Left renal cortex interstitium (tissue), 4 donors: ENCODE measurements around the gene TPO. TPM values are rescaled to one million over a fixed set of nuclear protein-coding genes. Genes with fewer than 3 reads are reported as not detected.
"Not testable (repeated sequence)": the region's sequence is repeated elsewhere in the genome, so short reads cannot be mapped to it uniquely, and the experiment has no call there.

ENCODE experiments used
- DNase-seq, 4 donors: peaks; one replicate each; pipeline ENCODE4 v3.0.0-alpha.2; 2013; ENCODE audit warnings: low read depth in 4 of 4, low spot score in 2 of 4, missing footprints in 1 of 4
- polyA plus RNA-seq, 4 donors: library from polyadenylated mRNA; unstranded; fragments of 120-200 nt; gene quantifications; one replicate each; pipeline ENCODE4 v1.2.1, GENCODE V29; 2013; ENCODE audit not compliant: insufficient read length in 4 of 4

The TPO gene
- polyA plus RNA-seq, 4 donors: 0.08 to 0.34 (median 0.11) TPM

DNA sequence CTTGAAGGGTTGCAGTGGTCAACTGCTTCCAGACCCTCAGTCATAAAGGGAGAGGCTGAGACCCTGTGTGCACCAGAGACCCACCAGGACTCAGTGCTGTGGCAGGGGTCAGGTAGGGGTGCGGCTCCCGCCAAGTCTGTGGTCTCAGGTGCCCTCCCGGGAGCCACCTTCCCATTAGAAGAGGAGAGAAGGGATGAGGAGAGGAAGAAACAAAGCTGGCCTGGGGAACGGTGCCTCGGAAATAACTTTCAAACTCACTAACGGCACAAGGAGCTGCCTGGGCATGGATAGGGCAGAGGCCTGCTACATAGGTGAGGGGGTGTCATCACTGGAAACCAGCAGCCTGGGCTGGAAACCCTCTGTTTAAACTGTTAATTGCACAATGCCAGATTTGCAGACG lies 84.9 kb downstream of the TPO start:
- no peak for DNase-seq

- no peak for DNase-seq
Observed at GRCh38 chr2:1499033-1499795, 86.0 kb downstream of the TPO start.

DNA sequence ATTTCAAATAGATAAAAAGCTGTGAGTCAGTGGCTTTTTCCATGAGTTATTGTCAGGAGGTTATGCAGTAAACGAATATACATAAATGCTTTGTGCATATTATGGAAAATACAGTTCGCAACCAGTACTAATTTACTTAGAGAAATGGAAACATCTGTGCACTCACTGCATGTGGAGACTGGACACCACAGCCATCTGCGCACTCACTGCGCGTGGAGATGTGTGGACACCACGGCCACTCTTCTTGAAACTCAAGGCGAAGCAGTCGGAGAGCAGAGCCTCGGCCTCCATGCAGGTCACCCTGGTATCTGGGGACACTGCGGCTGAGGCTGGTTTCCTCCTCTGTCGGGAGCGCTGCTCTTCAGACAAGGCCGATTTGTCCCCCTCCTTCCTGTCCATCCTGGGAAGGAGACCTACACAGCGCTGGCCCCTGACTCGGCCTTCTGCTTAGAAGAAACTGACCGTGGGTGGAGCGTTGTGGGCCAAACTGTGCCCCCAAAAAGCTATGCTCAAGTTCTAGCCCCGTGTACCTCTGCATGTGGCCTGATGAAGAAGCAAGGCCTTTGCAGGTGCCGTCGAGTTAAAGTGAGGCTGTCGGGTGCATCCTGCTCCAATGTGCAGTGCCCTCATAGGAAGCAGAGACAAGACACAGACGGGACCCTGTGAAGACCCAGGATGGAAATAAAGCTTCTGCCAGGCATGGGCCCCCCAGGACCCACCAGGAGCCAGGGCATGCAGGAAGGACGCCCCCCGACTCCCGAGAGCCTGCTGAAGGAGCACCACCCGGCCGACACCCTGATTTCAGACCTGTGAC lies 88.0 kb downstream of the TPO start:
- DNase-seq: no peak

DNA sequence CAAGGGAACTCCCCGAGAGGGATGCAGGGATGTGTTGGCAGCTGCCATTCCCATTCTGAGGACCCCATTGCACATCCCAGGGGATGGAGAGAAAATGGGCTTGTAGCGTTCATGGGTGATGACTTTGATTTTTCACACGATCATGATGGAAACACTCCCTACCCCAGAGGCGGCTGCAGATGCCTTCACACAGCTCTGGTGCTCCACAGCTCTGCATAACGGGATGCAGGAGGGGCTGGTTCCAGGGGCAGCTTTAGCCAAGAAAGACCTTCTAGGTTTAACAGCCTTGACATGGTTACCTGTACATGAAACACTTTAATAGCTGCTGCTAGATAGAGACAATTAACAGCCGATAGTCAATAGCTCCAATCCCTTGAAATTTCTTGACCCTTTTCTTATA lies 88.7 kb downstream of the TPO start:
- no peak for DNase-seq

- DNase-seq: no peak
Observed at GRCh38 chr2:1502891-1503304, 89.6 kb downstream of the TPO start.

DNA sequence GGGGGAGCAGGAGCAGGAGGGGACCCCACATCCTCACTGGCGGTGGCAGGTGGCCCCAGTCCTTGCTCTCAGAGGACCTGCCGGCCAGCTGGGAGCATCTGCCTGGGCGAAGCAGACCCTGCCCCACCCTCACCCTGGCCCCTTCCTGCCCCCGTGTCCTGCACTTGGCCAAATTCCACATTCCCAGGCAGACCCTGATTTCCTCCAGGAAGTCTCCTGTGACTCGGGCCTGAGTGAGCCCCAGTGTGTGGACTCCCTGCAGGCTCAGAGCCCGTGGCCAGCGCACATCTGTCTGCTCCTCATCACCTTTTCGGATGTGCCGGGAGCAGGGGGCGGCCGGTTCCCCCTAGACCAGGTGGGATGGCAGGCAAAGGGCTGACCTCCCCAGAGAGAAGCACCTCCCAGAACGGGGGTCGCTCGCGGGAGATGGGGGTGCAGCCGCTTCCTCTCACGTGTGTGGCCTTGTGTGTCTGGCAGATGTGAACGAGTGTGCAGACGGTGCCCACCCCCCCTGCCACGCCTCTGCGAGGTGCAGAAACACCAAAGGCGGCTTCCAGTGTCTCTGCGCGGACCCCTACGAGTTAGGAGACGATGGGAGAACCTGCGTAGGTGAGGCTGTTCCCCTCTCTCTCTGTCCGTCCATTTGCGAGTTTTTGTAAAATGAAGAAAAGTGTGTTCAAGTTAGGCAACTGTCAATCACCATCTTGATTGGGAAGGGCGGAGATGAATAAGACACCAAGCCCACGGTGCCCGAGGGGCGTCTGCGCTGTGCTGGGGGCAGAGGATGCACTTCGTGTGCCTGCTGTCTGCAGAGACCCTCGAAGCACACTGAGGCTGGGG lies 90.4 kb downstream of the TPO start:
- DNase-seq: no peak

DNA sequence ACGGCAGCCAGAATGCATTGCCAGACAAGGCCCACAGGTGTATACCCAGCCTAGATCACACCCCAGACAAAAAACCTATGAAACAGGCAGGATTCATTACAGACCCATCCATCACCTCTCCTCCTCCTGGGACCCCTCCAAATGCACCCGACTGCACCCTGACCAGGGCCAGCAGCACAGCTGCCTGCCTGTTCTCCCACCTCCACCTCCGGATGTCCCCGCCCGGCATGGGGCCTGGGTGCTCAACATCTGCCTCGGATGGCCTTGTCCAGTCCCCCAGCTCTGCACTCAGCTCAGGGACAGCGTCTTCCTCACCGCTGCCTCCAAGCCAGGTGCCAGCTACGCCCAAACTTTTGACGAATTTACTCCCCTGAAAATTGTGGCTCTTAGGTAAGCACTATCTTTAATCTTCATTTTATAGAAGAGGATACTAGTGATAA lies 91.1 kb downstream of the TPO start:
- no peak for DNase-seq

DNA sequence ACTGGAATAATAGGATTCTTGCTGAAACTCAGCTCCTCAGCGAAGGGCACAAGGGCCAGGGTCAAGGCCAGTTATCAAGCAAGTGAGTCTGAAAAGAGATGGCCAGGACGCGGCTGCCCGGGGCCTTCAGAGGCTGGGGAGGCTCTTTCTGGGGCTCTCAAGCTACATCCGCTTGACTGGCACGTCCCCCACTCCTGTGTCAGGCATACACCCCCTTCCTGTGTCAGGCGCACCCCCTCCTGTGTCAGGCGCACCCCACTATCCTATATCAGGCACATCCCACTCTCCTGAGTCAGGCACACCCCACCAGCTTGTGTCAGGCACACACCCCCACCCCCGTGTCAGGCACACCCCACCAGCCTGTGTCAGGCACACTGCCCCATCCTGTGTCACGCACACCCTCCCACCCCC lies 91.8 kb downstream of the TPO start:
- DNase-seq: no peak

DNA sequence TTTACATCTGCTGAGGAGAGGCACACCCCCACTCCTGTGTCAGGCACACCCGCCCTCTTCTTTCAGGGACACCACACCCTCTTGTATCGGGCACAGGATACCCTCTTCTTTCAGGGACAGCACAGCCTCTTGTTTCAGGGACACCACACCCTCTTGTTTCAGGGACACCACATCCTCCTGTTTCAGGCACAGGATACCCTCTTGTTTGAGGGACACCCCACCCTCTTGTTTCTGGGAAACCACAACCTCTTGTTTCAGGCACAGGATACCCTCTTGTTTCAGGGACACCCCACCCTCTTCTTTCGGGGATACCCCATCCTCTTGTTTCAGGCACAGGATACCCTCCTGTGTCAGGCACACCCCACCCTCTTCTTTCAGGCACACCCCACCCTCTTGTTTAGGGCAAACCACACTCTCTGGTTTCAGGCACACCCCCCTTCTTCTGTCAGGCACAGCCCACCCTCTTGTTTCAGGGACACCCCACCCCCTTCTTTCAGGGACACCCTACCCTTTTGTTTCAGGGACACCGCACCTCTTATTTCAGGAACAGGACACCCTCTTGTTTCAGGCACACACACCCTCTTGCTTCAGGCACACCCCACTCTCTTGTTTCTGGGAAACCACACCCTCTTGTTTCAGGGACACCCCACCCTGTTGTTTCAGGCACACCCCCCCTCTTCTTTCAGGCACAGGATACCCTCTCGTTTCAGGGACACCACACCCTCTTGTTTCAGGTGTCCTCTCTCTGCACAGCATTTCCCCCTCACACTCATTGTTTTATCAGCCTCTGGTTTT lies 96.2 kb downstream of the TPO start:
- no peak for DNase-seq

DNA sequence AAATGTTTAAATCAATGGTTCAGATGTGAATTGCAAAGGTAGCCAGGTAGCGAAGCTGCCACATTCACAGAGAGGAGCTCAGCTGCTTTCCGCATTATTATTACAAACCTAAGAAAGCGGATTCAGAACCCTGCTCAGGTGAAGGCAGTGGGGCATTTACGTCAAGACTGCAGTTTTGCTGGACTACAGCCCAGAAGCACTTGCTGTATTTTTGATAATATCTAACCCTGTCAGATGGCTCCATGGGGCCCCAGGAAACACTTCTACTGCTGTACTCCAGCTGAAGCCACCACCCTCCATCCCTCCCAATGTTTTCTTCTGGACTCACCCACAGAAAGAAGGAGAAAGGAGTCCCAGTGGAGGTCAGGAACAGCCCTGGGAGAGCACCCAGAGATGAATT lies 96.9 kb downstream of the TPO start:
- no peak for DNase-seq

GRCh38 chr2:1511455-1511854 lies 98.2 kb downstream of the TPO start:
- DNase-seq: no peak

- no peak for DNase-seq
Observed at GRCh38 chr2:1512321-1513289, 99.3 kb downstream of the TPO start.

- no peak for DNase-seq
Observed at GRCh38 chr2:1514391-1515072, 101.3 kb downstream of the TPO start.

GRCh38 chr2:1515073-1515430 lies 101.8 kb downstream of the TPO start:
- no peak for DNase-seq

DNA sequence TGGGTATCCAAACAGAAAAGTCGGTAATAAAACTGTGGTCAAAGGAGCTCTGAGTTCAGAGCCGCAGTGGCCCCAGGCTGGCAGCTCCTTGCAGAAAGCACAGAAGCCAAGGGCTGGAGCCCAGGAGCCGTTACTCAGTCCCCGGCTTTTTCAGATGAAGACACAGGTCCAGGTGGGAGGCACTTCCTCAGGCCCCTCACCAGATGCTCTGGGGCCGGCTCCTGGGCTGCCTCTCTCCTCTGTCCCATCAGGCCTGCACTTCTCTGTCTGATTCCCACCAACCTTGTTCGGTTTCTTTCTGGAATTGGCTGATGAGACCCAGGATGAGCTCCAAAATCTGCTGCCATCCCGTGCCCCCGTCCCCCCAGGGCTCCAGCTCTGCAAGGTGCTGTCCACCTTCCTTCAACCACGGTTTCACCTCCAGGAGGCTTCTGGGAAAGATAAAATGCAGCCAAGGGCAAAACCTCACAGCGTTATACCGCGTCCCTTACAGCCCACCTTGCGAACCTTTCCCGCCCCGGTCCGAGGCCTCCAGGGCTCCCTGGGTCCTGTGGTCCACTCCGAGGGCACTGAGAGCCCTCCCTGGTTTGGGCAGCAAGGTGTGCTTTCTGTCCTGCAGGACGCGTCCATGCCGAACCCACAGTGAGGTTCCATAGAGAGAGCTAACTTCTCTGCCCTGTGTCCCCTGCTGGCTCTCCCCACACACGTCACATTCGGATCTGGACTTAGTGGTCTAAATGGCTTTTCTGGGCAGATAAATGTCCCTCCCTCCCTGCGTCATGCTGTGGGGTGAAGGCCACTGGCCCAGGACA lies 102.9 kb downstream of the TPO start:
- DNase-seq: no peak

DNA sequence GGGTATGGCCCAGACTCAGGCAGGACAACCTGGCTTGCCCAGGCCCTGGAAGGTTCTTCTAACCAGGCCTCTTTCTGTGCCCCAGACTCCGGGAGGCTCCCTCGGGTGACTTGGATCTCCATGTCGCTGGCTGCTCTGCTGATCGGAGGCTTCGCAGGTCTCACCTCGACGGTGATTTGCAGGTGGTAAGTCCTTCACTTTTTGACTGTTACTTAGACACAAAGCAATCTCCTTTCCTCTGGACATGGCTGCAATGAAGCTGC lies 103.5 kb downstream of the TPO start:
- DNase-seq: no peak

DNA sequence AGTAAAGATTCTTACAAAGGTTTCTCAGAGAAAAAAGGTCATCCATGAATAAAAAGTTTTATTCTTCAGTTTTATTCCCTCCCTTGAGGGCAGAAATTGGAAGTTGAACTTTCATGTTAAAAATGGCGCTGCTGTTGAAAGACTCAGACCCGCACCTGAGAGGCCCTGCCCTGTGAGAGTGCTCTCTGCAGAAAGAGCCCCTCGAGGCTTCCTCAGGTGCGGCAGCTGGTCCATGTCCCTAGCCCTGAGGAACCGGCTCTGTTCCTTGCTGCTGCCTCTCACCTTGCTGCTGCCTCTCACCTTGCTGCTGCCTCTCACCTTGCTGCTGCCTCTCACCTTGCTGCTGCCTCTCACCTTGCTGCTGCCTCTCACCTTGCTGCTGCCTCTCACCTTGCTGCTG lies 104.0 kb downstream of the TPO start:
- not testable (repeated sequence) for DNase-seq

DNA sequence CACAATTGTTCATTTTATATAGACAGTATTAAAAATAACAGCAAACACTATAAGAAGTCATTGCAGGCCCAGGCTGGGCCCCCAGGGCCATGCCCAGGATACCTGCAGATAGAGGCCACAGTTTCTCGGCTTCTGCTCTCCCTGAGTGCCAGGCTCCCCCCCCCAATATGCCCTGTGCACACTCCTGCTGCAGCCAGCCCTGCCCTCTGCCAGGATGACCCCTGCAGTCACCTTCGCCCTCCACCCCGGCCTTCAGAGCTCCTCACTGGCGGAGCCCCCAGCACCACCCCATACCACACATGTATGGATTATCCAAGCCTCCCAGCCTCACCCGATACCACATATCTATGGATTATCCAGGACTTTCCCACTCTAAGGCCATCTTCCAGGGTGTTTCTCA lies 104.5 kb downstream of the TPO start:
- no peak for DNase-seq
